Measurements from ENCODE around the gene SNUPN.
"Not testable (repeated sequence)": the region's sequence is repeated elsewhere in the genome, so short reads cannot be mapped to it uniquely, and the experiment has no call there.

SNUPN gene

GRCh38 chr15:75631935-75632334, 6.4 kb upstream of the SNUPN start:
- DNase-seq: no peak

GRCh38 chr15:75622505-75622904, 3.0 kb downstream of the SNUPN start:
- no peak for DNase-seq

- no peak for DNase-seq
Observed at GRCh38 chr15:75620841-75621391, 4.6 kb downstream of the SNUPN start.

GRCh38 chr15:75620058-75620820, 5.3 kb downstream of the SNUPN start:
- no peak for DNase-seq

- DNase-seq: no peak
Observed at GRCh38 chr15:75616766-75617165, 8.8 kb downstream of the SNUPN start.

GRCh38 chr15:75606711-75607699, 18.5 kb downstream of the SNUPN start:
- DNase-seq: no peak

- no peak for DNase-seq
Observed at GRCh38 chr15:75606026-75606425, 19.5 kb downstream of the SNUPN start.

- DNase-seq: no peak
Observed at GRCh38 chr15:75599401-75599800, 26.1 kb downstream of the SNUPN start.

GRCh38 chr15:75598361-75598760, 27.2 kb downstream of the SNUPN start:
- no peak for DNase-seq

GRCh38 chr15:75597667-75598341, 27.7 kb downstream of the SNUPN start:
- DNase-seq: no peak

- no peak for DNase-seq
Observed at GRCh38 chr15:75596703-75597345, 28.7 kb downstream of the SNUPN start.

GRCh38 chr15:75594276-75594675, 31.2 kb downstream of the SNUPN start:
- no peak for DNase-seq

GRCh38 chr15:75591655-75592364, 33.7 kb downstream of the SNUPN start:
- DNase-seq: no peak

- no peak for DNase-seq
Observed at GRCh38 chr15:75590239-75590638, 35.3 kb downstream of the SNUPN start.

GRCh38 chr15:75589071-75589470, 36.5 kb downstream of the SNUPN start:
- DNase-seq: no peak

- DNase-seq: not testable (repeated sequence)
Observed at GRCh38 chr15:75586422-75586821, 39.1 kb downstream of the SNUPN start.

GRCh38 chr15:75584121-75584520, 41.4 kb downstream of the SNUPN start:
- DNase-seq: no peak

- DNase-seq: no peak
Observed at GRCh38 chr15:75583701-75584100, 41.8 kb downstream of the SNUPN start.

GRCh38 chr15:75582943-75583342, 42.6 kb downstream of the SNUPN start:
- not testable (repeated sequence) for DNase-seq

GRCh38 chr15:75578948-75579920, 46.3 kb downstream of the SNUPN start, which contains the start of gene PTPN9:
PTPN9 (minus strand) TSS chr15:75579315; CDS start chr15:75578776, 539 bp downstream.
- peak; percentile 40 for DNase-seq

Data from NCI-H510A treated with DMSO at 0.1 percent for 48 hours (cell line).